OCI-M2 (cell line): ENCODE data around the gene PLXDC1.
"Not testable (repeated sequence)": the region's sequence is repeated elsewhere in the genome, so short reads cannot be mapped to it uniquely, and the experiment has no call there.

Source experiments
- DNase-seq: peaks from one replicate; lab custom pipeline; 2025; ENCODE audit not compliant: unreplicated experiment; lab: John Stamatoyannopoulos, UW

PLXDC1 gene

DNA sequence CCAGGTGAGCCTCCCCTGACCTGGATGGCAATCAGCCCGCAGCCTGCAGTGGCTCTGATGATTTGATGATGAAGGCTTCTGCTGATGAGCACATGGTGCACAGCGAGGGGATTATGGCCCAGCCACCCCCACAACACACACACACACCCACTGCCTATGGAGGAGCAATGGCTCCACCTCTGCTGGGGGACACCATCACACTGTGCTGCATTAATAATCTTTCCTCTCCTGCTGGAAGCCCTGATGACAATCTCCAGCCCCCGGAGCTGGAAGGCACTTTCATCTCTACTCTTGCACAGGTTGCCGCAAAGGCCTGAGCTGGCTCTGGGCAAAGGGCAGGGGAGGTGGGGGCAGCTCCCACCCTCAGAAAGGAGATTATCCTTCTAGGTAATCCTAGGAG, 79.9 kb downstream of the PLXDC1 start:
- no peak for DNase-seq

DNA sequence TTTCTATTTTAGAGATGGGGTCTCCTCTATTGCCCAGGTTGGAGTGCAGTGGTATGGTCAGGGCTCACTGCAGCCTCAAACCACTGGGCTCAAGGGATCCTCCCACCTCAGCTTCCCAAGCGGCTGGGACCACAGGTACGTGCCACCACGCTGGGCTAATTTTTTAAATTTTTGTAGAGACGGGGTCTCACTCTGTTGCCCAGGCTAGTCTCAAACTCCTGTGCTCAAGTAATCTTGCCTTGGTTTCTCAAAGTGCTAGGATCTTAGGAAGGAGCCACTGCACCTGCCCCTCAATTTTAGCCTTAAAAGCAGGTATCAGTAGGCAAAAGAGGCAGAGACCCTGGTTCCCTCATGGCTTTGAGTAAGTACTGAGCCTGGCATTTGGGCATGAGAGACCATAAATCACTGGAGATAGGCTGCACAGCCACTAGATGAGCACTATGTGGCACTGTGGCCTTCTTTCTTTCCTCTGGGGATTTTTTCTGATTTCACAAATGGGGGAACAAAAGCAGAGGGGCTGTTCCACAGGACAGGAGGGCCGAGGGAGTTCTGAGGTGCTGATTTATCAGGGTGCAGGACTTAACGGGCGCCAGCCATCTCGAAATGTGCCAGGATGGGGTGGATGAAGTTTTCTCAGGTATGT, 82.2 kb downstream of the PLXDC1 start:
- DNase-seq: no peak

DNA sequence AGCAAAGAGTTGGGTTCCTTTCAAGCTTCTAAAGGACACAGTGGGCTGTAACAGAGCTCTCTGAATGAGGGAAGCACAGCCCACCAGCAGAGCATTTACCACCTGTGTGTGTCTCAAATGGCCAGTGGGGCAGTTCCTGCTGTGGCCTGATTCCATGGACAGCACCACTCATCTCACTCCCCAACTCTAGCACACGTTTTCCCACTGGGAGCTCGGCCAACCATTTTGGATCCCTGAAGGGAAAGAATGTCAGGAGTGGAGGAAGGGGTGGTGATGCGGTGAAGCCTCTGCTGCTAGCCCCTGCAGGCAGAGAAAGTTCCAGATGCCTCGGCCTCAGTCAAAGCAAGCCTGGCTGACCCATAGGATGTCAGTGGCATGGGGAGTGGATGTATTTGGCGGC, 86.6 kb downstream of the PLXDC1 start:
- DNase-seq: no peak

DNA sequence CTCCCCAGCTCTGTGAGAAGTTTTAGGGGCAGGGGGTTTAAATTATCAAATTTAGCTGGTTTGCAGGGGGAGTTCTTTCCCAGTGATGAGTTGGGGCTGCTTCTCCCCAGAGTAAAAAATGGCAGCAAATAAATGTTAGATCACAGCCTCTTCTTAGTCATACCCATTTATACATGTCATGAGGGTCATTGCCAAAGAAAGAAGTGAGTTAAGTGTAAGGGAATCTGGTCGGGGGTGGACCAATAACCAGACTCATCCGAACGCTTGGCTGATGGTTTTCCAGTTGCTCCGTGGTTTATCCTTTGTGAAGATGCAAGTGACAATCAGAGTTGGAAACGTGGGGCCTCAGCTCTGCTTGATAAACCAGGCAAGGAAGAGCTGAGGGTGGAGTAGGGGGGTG, 87.1 kb downstream of the PLXDC1 start:
- no peak for DNase-seq

DNA sequence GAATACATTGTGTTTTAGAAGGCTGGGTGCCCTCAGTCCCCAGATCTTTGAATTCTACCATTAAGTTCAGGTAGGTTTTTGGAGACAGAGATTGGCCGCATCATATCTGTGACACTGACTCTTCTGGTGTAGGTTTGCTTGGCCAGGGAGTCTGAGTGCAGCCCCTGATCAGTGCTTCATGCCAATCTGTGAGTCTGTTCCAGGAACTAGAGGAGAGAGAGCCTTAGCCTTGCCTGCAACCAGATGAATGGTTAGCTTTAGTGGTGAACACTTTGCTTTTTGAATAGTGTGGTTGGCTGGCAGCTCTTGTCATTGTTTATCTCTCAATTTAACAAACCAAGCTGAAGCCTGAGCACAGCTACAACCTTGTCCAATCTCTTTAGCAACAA, 87.8 kb downstream of the PLXDC1 start:
- DNase-seq: no peak

DNA sequence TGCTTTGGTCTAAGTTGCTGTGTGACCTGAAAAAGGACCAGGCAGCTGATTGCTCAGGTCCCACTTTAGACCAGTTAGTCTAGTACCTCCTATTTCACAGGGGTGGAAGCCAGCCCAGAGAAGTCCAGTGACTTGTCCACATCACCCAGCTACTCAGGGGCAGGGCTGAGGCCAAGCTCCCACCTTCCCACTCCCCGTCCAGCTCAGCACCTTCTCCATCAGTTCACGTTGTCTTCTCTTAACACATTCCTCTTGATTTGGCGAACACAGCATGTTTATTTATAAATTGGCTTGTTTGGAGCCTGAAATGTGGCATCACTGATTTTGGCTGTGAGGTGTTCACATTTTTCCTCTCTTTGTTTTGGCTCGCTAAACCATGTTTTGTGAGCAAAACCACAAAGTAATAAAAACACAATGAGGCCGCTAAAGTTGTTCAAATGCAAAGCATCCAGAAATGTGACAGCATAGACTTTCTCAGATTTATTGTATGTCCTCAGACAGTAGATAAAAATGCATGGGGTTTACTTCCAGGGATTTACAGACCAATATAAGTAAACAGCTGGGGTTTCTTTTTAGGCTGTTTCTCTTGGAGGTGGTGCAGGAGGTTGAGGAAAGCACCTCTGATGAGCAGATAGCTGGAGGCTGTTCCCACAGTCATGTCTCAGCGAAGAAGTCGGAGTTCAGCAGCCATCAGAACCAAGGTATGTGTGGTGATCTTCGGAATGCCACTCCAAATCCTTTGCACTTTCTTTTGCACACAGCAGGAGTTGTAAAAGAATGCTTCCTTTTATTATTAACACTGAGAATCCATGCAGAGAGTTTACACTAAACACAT, 88.4 kb downstream of the PLXDC1 start:
- DNase-seq: no peak

DNA sequence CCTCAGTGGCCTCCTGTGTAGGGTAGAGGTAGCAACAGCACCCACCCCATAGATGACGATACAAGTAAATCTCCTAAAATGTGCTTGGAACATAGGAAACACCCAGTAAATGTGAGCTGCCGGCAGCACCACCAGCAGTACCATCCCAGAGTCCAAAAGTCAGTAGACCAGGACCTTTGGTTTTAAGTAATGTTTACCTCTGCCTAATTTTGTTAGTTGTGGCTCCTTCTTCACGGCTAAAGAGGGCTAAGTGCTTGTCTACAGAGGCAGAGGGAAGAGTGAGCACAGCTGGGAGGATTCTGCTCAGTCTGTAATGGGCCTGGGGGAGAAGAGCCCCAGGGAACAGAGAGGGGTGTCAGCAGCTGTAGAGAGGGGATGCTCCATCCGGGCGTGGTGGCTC, 92.9 kb downstream of the PLXDC1 start:
- DNase-seq: no peak

DNA sequence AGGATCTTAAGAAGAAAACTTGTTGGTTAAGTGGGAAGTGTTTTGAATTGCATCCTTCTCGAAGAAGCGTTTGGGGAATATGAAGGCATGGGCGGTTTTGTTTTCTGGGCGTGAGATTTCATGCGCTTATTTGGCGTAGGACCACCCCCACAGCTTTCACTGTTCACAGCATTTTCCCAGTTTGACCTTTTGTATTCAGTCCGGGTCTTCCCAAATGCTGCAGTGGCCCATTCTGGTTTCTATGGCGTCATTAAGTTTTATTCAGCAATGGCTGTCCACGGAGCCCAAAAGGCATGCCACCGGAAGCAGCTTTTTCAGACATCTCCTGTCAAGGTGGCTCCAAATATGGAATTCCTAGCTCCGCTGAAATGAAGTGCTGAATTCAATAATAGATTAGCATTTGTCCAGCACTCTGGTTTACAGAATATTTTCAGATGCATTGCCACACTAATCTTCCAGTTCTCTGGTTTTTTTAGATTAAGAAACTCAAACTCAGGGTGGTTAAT, 93.7 kb downstream of the PLXDC1 start:
- DNase-seq: no peak

DNA sequence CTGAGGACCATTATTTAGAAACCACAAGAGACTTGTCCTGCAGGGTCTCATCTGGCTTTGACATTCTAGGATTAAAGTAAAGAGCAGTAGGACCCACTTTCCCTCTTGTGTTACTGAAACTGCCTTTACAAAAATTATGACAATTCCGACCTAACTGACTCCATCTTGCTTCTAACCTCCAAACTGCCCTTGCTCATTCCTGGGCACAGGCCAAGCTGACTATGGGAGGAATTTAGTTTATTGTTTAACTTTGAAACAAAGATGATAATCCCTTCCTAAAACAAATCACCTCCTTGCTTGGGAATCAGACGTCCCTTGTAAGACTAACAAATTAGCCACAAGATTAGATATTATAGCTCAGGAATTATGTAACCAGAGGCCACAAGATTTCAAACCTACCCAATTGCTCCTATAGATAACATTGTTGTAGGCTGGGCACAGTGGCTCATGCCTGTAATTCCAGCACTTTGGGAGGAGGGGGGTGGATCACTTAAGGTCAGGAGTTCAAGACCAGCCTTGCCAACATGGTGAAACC, 97.3 kb downstream of the PLXDC1 start:
- no peak for DNase-seq

DNA sequence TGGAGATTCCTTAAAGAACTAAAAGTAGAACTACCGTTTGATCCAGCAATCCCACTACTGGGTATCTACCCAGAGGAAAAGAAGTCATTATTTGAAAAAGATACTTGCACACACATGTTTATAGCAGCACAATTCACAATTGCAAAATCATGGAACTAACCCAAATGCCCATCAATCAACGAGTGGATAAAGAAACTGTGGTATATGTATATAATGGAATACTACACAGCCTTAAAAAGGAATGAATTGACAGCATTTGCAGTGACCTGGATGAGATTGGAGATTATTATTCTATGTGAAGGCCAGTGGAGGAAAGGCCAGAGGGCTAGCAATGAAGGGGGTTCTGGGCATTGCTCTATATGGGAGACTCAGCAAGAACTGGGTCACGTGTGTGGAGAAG, 99.0 kb downstream of the PLXDC1 start:
- not testable (repeated sequence) for DNase-seq

DNA sequence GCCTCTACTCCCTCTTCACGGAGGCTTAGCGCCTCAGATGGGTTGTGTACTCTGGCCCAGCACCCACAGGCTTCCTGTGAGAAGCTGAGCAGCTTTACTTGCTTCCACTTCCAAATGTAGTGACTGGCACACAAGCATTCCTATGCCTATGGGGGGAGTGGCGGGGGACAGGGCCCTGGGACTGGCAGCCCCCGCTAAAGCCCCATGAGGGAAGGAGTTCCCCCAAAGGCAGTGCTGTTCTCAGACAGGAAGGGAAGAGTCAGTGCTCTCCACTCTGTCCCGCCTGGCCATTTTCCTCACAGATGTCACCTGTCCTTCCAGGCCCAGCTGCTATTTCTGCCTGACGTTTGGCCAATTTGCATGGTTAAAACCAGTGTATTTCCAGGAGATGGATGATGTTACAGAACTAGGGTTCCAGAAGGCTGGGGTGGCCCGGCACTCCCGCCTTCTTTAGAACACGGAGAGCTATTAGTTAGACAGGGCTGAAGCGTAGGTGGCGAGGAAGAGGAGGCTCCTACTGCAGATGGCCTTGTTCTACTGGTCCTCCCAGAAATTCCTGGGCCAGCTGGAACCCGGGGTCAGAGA, 100.3 kb downstream of the PLXDC1 start:
- no peak for DNase-seq

DNA sequence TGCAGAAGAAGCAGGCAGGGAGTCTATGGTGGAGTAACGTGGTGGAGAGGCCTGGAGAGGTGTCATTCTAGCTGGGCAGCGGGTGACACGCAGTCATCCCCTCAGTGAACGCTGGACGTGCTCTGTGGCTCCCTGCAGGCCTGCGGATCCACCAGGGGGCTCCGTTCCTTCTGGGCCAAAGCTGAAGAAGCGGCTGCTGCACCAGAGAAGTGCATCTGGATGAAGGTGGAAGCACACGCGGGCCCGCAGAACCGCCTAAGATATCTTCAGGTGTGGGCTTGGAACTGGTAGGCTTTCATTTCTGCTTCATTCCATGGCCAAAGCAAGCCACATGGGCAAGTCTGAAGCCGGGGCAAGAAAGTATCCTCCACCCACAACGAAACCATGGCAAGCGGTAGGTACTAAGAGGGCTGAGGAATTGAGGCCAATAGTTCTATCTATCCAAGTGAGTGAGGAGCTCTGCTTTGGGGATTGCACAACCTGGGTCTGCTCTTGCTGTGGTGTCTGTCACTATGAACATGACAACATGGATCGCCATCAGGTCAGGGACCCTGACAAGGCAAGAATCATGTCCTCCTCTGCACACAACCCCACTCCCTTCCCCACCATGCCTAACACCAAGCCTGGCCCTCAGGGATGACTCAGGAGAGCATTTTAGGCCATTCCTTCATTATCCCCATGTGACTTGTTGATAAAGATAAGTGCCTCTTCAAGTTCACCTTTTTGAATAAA, 105.3 kb downstream of the PLXDC1 start:
- no peak for DNase-seq

DNA sequence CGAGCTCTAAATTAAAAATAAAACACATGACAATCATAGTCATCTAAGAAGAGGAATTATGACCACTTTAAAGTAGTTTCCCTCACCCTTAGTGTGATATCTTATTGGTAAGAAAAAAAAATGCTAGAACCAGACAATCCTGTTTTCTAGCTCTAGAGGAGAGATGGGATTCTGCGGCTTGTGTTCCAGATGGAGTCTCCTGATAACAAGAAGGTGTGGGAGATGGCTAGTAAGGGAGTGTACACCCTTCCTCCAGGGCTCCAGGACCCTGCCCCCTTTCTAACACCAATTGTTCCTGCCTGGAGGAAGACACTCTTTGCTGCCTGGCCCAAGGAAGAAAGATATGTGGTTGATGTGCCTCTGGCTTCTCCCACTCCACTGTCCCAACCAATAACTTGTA, 115.4 kb downstream of the PLXDC1 start:
- DNase-seq: no peak

DNA sequence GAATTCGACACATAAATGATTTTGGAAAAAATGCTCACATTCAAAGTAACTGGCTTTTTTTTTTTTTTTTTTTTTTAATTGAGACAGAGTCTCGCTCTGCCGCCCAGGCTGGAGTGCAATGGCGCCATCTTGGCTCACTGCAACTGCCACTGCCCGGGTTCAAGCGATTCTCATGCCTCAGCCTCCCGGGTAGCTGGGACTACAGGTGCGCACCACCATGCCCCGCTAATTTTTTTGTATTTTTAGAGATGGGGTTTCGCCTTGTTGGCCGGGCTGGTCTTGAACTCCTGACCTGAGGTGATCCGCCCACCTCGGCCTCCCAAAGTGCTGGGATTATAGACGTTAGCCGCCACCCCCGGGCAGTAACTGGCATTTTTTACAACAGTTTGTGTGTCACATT, 115.9 kb downstream of the PLXDC1 start:
- not testable (repeated sequence) for DNase-seq

DNA sequence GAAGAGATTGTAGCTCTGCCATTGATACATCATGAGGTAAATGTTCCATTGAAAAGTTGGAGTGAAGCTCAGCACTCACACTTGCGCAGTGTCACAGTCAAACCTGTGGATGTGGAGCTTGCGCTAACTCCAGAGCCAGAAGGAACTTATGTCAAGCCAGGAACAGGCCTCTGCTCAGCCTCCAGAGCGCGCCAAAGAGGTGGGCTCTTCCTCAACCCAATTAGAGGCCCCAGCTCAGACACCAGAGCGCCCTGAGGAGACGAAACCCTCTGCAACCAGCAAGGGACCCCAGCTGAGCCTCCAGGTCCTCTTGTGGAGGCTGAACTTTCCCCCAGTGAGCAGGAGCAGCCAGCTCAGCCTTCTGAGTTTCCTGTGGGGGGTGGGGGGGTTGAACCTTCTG, 122.7 kb downstream of the PLXDC1 start:
- DNase-seq: no peak

DNA sequence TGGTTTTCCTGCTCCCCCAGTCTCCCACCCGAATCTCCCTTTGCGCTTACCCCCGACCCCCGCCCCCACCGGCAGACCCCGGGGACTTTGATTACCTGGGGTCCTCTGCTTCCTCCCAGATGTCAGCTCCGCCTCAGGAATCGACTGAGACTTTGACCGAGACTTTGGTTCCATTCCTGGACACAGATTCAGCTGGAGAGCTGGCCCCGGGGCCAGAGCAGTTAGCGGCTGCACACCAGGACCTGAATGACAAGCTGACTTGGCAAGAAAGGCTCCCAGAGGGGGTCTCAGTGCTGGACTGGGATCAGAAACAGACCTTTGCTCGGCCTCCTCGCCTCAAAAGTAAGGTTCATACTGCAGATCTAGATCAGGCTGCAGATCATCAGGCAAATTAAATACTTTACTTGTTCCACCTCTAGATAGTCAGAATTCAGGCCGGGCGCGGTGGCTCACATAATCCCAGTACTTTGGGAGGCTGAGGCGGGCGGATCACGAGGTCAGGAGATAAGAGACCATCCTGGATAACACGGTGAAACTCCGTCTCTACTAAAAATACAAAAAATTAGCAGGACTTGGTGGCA, 123.9 kb downstream of the PLXDC1 start:
- DNase-seq: no peak

DNA sequence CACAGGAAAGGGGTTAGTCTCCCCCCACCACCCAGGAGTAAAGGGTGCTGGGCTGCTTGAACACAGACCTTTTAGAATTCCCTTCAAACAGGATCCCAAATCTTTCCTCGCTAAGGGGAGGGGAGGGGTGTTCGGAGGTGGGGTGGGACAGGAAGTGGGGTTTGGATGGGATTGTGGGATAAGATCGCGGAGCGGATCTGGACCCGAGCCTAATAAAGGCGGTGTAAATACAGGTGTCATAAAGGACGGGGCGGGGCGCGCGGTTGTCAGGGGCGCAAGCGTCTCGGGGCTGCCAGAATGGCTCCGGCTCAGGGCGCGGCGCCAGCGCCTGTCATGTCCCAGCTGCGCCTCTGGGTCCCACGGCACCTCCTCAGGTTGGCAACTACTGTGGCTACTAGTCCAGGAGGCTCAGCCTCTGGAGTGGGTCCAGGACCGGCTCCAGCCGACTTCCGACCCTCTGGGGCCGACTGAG, 124.4 kb downstream of the PLXDC1 start:
- DNase-seq: no peak

DNA sequence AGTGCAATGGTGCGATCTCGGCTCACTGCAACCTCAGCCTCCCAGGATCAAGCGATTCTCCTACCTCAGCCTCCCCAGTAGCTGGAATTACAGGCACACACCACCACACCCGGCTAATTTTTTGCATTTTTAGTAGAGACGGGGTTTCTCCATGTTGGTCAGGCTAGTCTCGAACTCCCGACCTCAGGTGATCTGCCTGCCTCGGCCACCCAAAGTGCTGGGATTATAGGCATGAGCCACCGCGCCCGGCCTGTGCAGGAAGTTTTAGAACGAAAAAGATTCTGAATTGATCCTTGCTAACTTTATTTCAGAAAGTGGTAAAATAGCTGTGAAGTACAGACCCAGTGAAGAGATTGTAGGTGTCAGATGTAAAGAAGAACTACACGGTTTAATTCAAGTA, 125.1 kb downstream of the PLXDC1 start:
- DNase-seq: not testable (repeated sequence)

DNA sequence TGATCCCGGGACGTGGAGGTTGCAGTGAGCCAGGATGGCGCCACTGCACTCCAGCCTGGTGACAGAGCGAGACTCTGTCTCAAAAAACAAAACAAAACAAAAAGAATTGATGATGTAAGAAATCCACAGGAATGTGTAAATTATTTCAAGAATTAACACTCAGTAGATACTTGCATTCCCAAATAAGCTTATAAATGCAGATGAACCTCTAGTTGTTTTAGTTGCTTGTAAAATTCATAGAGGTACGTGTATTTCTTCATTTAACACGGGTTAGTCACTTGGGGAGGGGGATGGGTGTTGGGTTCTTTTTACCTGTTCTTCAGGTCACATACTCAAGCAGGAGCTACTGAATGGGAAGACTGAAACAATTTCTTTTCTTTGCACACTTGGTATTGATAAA, 128.5 kb downstream of the PLXDC1 start:
- no peak for DNase-seq

DNA sequence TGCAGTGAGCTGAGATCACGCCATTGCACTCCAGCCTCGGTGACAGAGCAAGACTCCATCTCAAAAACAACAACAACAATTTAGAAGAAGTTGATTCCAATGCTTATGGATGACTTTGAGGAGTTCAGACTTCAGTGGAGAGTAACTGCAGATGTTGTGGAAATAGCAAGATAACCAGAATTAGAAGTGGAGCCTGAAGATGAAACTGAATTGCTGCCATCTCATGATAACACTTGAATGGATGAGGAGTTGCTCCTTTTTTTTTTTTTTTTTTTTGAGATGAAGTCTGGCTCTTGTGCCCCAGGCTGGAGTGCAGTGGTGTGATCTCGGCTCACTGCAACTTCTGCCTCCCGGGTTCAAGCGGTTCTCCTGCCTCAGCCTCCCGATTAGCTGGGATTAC, 131.4 kb downstream of the PLXDC1 start:
- DNase-seq: not testable (repeated sequence)
